ENCODE results near the gene KREMEN1.

Gene KREMEN1

GRCh38 chr22:29072979-29073617 lies at the start of gene KREMEN1:
TSS of gene KREMEN1 (plus strand) at chr22:29073035. CDS start at chr22:29073131, 96 bp downstream.
- TF ChIP-seq, protein P1, sequence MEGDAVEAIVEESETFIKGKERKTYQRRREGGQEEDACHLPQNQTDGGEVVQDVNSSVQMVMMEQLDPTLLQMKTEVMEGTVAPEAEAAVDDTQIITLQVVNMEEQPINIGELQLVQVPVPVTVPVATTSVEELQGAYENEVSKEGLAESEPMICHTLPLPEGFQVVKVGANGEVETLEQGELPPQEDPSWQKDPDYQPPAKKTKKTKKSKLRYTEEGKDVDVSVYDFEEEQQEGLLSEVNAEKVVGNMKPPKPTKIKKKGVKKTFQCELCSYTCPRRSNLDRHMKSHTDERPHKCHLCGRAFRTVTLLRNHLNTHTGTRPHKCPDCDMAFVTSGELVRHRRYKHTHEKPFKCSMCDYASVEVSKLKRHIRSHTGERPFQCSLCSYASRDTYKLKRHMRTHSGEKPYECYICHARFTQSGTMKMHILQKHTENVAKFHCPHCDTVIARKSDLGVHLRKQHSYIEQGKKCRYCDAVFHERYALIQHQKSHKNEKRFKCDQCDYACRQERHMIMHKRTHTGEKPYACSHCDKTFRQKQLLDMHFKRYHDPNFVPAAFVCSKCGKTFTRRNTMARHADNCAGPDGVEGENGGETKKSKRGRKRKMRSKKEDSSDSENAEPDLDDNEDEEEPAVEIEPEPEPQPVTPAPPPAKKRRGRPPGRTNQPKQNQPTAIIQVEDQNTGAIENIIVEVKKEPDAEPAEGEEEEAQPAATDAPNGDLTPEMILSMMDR (IDR thresholded peaks at IDR 0.05), result no peak

DNA sequence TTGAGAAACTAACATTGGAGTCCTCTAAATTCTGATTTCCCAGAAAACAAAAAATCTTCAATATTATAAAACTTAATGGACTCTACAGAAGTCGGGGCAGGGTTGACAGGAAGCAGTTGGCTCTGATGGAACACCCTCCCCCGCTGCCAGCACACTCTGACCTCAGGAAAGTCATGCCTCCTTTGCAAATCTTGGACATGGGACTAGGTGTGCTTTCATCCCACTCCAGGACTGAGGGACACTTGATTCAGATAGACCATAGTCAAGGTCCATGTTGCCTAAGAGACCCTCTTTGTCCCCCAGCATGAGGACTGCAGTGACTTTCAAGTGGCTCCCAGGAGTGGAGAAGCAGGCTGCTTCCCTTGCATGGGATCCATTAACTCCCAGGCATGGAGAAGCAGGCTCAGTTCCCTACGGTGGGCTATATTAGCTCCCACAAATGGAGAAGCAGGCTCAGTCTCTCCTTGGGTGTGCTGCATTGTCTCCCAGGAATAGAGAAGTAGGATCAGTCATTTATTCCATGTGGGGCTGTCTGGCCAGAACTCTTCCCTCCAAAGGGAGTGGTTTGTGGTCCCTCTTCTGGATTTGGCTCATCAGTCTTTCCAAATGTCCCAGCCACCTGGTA lies 49.6 kb upstream of the KREMEN1 start:
- TF ChIP-seq, protein P1 (IDR thresholded peaks at IDR 0.05), result no peak

- TF ChIP-seq, protein P1 (IDR thresholded peaks at IDR 0.05), result no peak
Measured at GRCh38 chr22:29026579-29026978, 46.3 kb upstream of the KREMEN1 start.

DNA sequence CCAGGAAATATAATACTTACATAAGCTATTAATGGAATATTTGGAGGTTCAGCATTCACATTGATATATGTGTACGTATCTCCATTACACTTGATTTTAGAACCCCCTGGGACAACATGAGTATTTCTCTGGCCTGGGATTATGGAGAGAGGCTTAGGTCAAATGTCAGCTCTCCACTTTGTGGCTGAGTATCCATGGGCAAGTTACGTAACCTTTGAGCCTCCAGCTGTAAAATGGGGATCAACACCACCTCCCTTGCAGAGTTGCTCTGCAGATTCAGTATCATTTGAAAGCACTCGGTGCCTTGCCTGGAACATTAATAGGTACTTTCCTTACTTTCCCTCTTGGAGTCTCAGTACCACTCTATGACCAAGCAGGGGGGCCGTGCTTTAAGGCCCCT lies 44.4 kb upstream of the KREMEN1 start:
- TF ChIP-seq, protein P1 (IDR thresholded peaks at IDR 0.05), result no peak

DNA sequence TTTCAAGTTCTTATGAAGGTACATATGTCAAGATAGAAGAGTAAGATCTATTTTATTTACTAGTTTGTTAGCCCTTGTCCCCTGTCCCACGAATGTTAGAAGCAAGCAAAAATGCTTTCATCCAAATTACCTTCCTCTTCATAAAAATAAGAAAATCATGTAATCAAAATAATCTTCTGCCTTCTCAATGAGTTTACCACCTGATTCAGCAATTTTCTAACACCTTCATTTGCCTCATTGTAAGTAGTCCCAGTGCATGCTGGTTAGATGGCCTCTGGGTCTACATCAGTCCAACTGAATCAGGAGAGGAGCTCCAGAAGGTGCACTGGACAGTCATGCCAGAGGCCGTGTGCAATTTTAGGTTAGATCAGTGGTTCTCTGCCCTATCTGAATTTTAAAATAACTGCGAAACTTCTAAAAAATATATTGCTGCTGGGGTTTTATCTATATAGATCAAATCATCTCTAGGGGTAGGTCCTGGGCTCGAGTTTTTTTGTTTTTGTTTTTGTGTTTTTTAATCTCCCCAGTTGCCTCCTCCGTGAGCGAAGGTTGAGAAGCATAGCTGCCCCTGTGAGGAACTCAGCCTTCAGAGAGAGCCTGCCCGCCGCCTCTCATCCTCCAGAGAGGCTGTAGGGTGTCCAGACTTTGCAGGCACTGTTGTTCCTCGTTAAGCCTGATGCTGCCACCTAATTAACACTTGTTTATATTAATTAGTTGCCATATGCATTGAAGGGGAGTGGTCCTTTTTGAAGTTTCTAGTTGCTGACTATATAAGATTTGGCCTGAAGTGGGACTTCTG lies 43.4 kb upstream of the KREMEN1 start:
- TF ChIP-seq, protein P1 (IDR thresholded peaks at IDR 0.05), result no peak

GRCh38 chr22:29030016-29030617 lies 42.7 kb upstream of the KREMEN1 start:
- TF ChIP-seq, protein P1 (IDR thresholded peaks at IDR 0.05), result no peak

GRCh38 chr22:29030618-29031226 lies 42.1 kb upstream of the KREMEN1 start:
- TF ChIP-seq, protein P1 (IDR thresholded peaks at IDR 0.05), result no peak

Data from LNCAP (cell line).